Stomach (tissue), 4 donors: ENCODE measurements around the gene PRKCE.

Source experiments
- CTCF ChIP-seq, 7 experiments: fragments of 450-650 bp in 4 of 7; fragments of 200-600 bp in 3 of 7; sonication (generic) in 3 of 7; IDR thresholded peaks; one replicate each; pipeline ENCODE4 v1.5.1; 2016 to 2019; ENCODE audit warnings: antibody characterized with exemption in 7 of 7, control low read depth in 2 of 7, mild to moderate bottlenecking in 1 of 7
- EP300 ChIP-seq: sonication (generic); formaldehyde crosslinking; IDR thresholded peaks from one replicate; pipeline ENCODE4 v1.6.1; 2017; ENCODE audit warnings: antibody characterized with exemption
- POLR2A ChIP-seq, 4 donors: fragments of 450-650 bp; IDR thresholded peaks; one replicate each; pipeline ENCODE4 v1.6.1; 2016; ENCODE audit warnings: antibody characterized with exemption in 4 of 4, control low read depth in 2 of 4, mild to moderate bottlenecking in 1 of 4, moderate library complexity in 1 of 4
- POLR2AphosphoS5 ChIP-seq, 3 donors: sonication (generic); formaldehyde crosslinking; IDR thresholded peaks; one replicate each; pipeline ENCODE4 v1.6.1; 2016; ENCODE audit warnings: antibody characterized with exemption in 3 of 3

- TF ChIP-seq CTCF (IDR thresholded peaks at IDR 0.05) (no peak), POLR2A (IDR thresholded peaks at IDR 0.05) (no peak), EP300 (no peak), POLR2AphosphoS5 (IDR thresholded peaks at IDR 0.05) (no peak)
Measured at GRCh38 chr2:45713591-45713990, 62.1 kb downstream of the PRKCE start.
